Stomach smooth muscle (tissue), 2 donors: ENCODE measurements around the gene ZNF444.
"Not testable (repeated sequence)": the region's sequence is repeated elsewhere in the genome, so short reads cannot be mapped to it uniquely, and the experiment has no call there.

Source experiments
- H3K27ac ChIP-seq: one replicate; pipeline ENCODE4 v1.7.0; 2013; ENCODE audit warnings: mild to moderate bottlenecking, low read length, inconsistent platforms
- H3K27me3 ChIP-seq, 2 donors: one replicate each; pipeline ENCODE4 v1.7.0; 2013; ENCODE audit warnings: low read length in 2 of 2; ENCODE audit not compliant: insufficient read depth in 2 of 2, control insufficient read depth in 1 of 2
- H3K36me3 ChIP-seq, 2 donors: one replicate each; pipeline ENCODE4 v1.7.0; 2013; ENCODE audit warnings: low read length in 2 of 2; ENCODE audit not compliant: control insufficient read depth in 2 of 2, insufficient read depth in 2 of 2
- H3K4me1 ChIP-seq: one replicate; pipeline ENCODE4 v1.7.0; 2013; ENCODE audit warnings: low read length; ENCODE audit not compliant: control insufficient read depth, insufficient read depth
- H3K4me3 ChIP-seq, 2 donors: one replicate each; pipeline ENCODE4 v1.7.0; 2013; ENCODE audit warnings: low read length in 2 of 2
- H3K9ac ChIP-seq, 2 donors: one replicate each; pipeline ENCODE4 v1.7.0; 2013; ENCODE audit warnings: low read length in 2 of 2, mild to moderate bottlenecking in 1 of 2
- H3K9me3 ChIP-seq, 2 donors: one replicate each; pipeline ENCODE4 v1.7.0; 2013; ENCODE audit warnings: low read length in 2 of 2; ENCODE audit not compliant: control insufficient read depth in 2 of 2
- donor health status: healthy.
- donor health status: Pancreatic carcinoma.

Gene ZNF444

DNA sequence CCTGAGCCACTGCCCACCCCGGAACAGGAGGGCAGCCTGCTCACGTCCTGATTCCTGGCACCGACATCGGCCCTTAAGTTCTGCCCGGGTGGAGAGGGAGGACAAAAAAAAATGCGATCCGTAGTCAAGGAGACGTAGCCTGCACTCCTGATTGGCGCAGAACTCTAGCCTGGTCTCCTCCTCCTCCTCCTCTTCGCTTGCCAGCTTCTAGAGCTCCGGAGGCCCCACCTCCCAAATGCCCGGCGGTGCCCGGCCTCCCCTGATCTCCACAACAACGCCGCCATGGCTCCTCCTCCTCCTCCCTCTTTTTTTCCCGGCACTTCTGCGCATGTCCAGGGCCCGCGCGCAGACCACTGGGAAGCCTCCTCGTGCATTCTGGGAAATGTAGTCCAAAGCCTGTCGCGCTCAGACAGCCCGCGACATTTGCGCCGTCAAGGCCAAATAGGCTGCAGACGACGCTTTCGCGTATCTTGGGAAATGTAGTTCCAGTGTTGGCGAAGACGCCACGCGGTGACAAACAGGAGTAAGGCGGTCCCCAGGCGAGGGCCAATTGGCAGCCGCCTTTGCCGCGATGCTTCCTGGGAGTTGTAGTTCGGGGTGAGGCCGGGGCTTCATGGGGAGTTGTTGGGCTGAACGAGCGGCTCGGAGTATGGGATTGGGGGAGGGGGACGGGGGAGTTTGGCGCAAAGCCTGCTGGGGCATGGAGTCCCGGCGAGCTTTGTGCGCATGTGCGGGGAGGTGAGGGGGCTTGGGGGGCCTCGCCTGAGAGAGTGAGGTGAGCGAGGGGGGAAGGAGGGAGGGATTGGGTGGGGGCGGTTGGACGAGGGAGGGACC lies at the start of gene ZNF444:
TSS of gene ZNF444 (plus strand) at position 705 of the 834 bp plus-strand sequence. CDS start 5,625 bp downstream, outside the sequence.
- Histone ChIP-seq H3K9ac (peak within 1 kb of the TSS; percentile 67 to 87), H3K27ac (peak within 1 kb of the TSS; percentile 95), H3K4me3 (peak within 1 kb of the TSS; percentile 57 to 82), H3K27me3 (no peaks in the 10 kb centered on the region), H3K4me1 (peaks cover 19% of the 10 kb centered on the region), H3K36me3 (no peaks in the 10 kb centered on the region), H3K9me3 (no peaks in the 10 kb centered on the region)

DNA sequence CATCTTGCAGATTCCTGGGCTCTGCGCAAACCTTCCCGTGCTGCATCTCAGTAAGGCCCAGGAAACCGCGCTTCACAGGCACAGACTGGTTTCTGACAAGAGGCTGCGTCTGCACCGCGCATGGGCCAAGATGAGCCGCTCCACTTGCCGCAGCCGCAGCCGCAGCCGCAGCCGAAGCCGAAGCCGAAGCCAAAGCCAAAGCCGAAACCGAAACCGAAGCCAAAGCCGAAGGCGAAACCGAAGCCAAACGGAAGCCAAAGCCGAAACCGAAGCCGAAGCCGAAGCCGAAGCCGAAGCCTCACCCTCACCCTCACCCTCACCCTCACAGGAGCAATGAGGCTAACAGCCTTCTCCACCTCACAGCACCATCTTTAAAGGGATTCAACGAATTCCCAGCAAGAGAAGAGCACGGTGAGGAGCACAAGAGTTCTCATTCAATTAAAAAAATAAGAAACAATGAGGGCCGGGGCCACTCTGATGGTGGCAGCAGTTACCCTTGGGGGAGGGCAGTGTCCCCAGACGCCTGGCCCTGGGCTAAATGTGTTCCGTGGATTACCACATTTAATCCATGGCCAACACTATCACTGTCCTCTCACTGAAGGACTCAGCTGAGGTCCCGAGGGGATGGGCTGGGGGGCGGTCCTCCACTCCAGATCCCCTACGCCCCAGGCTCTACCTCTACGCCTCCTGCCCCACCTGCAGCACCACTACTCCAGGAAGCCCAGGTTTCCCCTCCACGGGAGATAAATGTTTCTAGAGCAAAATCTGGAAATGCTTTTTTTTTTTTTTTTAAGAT lies 49.1 kb upstream of the ZNF444 start:
- Histone ChIP-seq H3K27me3 (no peaks in the 10 kb centered on the region), H3K9me3 (no peaks in the 10 kb centered on the region), H3K4me3 (no peak overlapping the region), H3K9ac (no peak overlapping the region), H3K4me1 (peaks cover 3% of the 10 kb centered on the region), H3K27ac (no peak overlapping the region), H3K36me3 (peaks cover 0 to 17% of the 10 kb centered on the region in 2 donors)

DNA sequence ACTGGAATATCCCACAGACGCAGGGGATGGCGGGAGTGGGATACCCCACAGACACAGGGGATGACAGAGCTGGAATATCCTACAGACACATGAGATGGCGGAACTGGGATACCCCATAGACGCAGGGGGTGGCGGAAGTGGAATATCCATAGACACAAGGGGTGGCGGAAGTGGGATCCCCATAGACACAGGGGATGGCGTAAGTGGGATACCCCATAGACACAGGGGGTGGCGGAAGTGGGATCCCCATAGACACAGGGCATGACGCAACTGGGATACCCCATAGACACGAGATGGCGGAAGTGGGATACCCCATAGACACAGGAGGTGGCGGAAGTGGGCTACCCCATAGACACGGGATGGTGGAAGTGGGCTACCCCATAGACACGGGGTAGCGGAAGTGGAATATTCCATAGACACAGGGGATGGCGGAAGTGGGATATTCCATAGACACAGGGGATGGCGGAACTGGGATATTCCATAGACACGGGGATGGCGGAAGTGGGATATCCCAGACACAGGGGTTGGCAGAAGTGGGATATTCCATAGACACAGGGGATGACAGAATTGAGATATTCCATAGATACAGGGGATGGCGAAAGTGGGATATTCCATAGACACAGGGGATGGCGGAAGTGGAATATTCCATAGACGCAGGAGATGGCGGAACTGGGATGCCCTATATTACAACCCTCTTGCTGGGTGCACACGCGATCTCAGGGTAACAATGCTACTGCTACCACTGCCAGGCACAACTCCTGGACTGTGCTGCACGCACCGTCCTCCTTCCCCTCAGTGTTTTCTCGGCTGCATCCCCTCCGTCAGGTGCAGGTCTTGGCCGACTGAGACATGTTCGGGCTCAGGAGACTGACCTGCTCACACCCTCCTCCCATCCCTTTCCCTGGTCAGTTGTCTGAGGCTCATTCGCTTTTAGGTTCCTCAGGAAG lies 48.1 kb upstream of the ZNF444 start:
- Histone ChIP-seq H3K9me3 (no peaks in the 10 kb centered on the region), H3K4me3 (no peak overlapping the region), H3K27ac (no peak overlapping the region), H3K9ac (no peak overlapping the region), H3K27me3 (no peaks in the 10 kb centered on the region), H3K4me1 (peaks cover 5% of the 10 kb centered on the region), H3K36me3 (peaks cover 3 to 17% of the 10 kb centered on the region in 2 donors)

DNA sequence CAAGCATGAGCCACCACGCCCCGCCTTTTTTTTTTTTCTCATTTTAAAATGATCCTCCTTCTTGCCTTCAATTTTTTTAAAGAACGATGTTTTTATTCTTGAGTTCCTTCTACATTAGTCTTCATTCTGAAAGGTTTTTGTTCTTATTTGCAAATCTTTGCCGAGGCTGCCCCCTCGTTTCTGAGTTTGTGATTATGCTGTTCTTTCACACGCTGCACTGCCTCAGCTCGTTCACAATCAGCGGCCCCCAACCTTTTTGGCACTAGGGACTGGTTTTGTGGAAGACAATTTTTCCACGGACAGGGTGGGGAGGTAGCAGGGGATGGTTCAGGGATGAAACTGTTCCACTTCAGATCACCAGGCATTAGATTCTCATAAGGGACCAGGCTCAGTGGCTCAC lies 46.6 kb upstream of the ZNF444 start:
- H3K27me3 ChIP-seq, result no peaks in the 10 kb centered on the region
- H3K27ac ChIP-seq, result no peak overlapping the region
- peaks cover 3 to 16% of the 10 kb centered on the region in 2 donors for H3K36me3 ChIP-seq
- no peaks in the 10 kb centered on the region for H3K9me3 ChIP-seq
- peaks cover 5% of the 10 kb centered on the region for H3K4me1 ChIP-seq
- H3K9ac ChIP-seq, result no peak overlapping the region
- H3K4me3 ChIP-seq, result no peak overlapping the region

DNA sequence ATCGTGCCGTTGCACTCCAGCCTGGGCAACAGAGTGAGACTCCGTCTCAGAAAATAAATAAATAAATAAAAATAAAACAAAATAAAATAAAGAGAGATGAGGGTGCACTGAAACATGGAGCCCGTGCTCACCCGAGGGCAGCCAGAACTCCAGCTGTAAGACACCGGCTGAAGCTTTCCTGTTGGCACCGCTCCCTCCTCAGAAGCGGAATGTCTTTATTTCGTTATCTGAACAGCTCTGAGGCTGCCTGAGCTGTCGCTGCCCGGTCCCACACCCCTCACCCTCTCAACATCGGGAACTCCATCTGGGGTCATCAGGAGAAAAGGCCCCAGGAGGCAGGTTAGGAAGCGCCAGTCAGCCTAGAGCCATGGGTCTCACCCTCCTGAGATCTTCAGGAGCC lies 44.4 kb upstream of the ZNF444 start:
- Histone ChIP-seq H3K9me3 (no peaks in the 10 kb centered on the region), H3K9ac (no peak overlapping the region), H3K4me1 (peaks cover 2% of the 10 kb centered on the region), H3K27ac (no peak overlapping the region), H3K4me3 (no peak overlapping the region), H3K36me3 (peaks cover 8 to 22% of the 10 kb centered on the region in 2 donors), H3K27me3 (no peaks in the 10 kb centered on the region)

DNA sequence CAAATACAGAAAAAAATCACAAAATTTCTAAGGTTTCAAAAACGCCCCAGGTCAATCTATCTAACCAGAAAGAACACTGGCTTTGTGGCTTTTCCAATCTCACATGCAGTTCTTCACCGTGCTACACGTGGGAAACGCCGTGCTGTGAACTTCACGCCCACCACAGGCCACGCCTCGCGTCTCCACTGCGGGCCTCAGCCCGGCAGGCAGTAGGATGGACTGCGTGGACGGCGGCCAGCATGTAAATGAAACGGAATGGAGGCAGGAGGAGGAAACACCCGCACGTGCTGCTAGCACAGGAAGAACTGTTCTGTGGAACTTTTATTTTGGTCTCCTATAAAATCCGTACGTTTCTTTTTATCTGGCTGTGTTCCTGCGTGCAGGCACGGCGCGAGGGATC lies 43.8 kb upstream of the ZNF444 start:
- H3K27me3 ChIP-seq, result no peaks in the 10 kb centered on the region
- no peak overlapping the region for H3K9ac ChIP-seq
- peaks cover 2% of the 10 kb centered on the region for H3K4me1 ChIP-seq
- H3K27ac ChIP-seq, result no peak overlapping the region
- H3K36me3 ChIP-seq, result peaks cover 9 to 22% of the 10 kb centered on the region in 2 donors
- no peak overlapping the region for H3K4me3 ChIP-seq
- no peaks in the 10 kb centered on the region for H3K9me3 ChIP-seq

DNA sequence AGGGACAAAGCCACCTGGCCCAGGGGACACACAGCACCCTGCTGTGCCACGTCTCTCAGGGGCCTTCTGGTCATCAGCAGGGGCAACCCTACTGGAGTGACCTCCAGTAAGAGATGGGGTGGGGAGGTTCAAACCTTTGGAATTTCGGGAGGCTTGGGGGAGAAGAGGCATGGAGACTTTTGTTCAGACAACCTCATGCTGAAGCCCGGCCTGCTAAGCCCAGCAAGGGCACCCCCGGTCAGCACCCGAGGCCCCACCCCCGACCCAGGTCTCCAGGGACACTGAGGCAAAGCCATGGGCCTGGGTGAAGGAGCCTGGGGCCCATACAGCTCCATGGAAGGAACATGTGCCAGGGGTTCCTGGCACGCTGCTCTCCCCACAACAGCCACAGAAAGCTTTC lies 43.3 kb upstream of the ZNF444 start:
- Histone ChIP-seq H3K27ac (no peak overlapping the region), H3K36me3 (peaks cover 9 to 20% of the 10 kb centered on the region in 2 donors)

DNA sequence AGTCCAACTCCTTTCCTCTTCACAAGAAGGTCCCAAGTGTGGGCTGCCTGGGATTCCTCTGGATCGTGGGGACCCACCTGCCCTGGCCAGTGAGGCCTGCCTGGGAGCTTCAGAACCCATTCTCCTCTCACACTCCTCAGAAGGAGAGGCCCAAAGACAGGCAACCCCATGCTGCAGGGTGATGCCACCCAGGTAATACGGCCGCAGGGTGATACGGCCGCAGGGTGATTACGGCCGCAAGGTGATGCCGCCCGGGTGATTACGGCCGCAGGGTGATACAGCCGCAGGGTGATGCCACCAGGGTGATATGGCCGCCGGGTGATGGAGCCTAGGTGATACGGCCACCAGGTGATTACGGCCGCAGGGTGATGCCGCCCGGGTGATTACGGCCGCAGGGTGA lies 42.9 kb upstream of the ZNF444 start:
- not testable (repeated sequence) for H3K27me3 ChIP-seq, H3K9me3 ChIP-seq, H3K9ac ChIP-seq, H3K4me1 ChIP-seq, H3K4me3 ChIP-seq, H3K27ac ChIP-seq
- H3K36me3 ChIP-seq, result peaks cover 9 to 18% of the 10 kb centered on the region in 2 donors

More for the DNA sequence above, 43.3 kb upstream of the ZNF444 start:
- no peaks in the 10 kb centered on the region for H3K9me3 ChIP-seq
- no peak overlapping the region for H3K4me3 ChIP-seq
- H3K27me3 ChIP-seq, result no peaks in the 10 kb centered on the region
- no peak overlapping the region for H3K9ac ChIP-seq
- peaks cover 2% of the 10 kb centered on the region for H3K4me1 ChIP-seq

DNA sequence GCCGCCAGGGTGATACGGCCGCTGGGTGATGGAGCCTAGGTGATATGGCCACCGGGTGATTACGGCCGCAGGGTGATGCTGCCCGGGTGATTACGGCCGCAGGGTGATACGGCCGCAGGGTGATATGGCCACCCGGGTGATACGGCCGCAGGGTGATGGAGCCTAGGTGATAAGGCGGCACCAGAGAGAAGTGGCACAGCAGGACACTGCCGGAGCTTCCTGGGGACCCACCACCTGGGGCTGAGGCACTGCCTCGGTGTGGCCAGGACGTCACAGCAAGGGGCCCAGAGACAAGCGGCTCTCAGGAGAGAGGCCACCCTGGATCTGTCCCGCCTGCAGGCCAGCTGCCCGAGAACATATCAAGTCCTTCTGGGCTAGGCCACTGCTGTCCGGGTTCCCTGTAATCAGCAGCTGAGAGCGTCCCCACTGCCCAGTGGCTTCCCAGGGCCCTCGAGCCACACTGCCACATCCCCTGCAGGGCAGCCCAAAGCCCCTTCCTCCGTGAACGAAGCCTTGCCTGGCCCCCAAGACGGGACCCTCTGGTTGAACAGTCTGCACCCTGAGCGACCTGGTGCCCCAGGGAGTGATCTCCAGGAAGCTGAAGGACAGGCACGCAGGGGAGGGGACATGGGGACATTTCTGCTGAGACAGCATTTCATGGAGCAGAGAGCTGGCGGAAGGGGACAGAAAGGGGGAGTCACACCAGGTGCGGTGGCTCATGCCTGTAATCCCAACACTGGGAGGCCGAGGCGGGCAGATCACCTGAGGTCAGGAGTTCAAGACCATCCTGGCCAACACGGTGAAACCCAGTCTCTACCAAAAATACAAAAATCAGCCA lies 42.1 kb upstream of the ZNF444 start:
- Histone ChIP-seq H3K4me1 (peaks cover 5% of the 10 kb centered on the region), H3K36me3 (peaks cover 9 to 14% of the 10 kb centered on the region in 2 donors)

More for the DNA sequence above, 42.1 kb upstream of the ZNF444 start:
- Histone ChIP-seq H3K9me3 (no peaks in the 10 kb centered on the region), H3K27ac (no peak overlapping the region), H3K4me3 (no peak overlapping the region), H3K9ac (no peak overlapping the region), H3K27me3 (no peaks in the 10 kb centered on the region)
